OCI-LY1 (cell line): ENCODE measurements around the gene BCL2.

Experiments
- CTCF ChIP-seq: fragments of 200-600 bp; sonication (generic), shearing (Covaris generic); IDR thresholded peaks from 2 replicates; pipeline ENCODE4 v1.5.1; 2017; ENCODE audit warnings: mild to moderate bottlenecking, antibody characterized with exemption, low read length, moderate library complexity, mixed read lengths
- EZH2 ChIP-seq: fragments of 200-600 bp; sonication (generic), shearing (Covaris generic); IDR thresholded peaks from 2 replicates; pipeline ENCODE4 v1.8.0; 2017; ENCODE audit warnings: borderline replicate concordance, mixed run types, mild to moderate bottlenecking, antibody characterized with exemption, low read length, moderate library complexity, mixed read lengths

GRCh38 chr18:63099848-63100629 lies 219.5 kb downstream of the BCL2 start:
- TF ChIP-seq CTCF, result no peak
- TF ChIP-seq EZH2, result no peak
